PC-9 (cell line): Measurements from ENCODE around the gene RPL7A. TPM values are rescaled to one million over a fixed set of nuclear protein-coding genes. Genes with fewer than 3 reads are reported as not detected.

Experiments
- BruUV-seq: library from RNA; stranded (reverse); fragments of 400-500 nt; replicated peaks from 2 replicates; lab custom pipeline; 2021; lab: Mats Ljungman, UMichigan
- CTCF ChIA-PET: fragments of 300-600 bp; sonication (Branson Sonifier 250); formaldehyde crosslinking; loops from one replicate; lab custom pipeline; 2022; ENCODE audit warnings: antibody characterized with exemption; lab: Charles Lee
- POLR2A ChIA-PET: fragments of 300-600 bp; sonication (Branson Sonifier 250); formaldehyde crosslinking; loops from one replicate; lab custom pipeline; 2022; ENCODE audit warnings: antibody characterized with exemption; ENCODE audit not compliant: unreplicated experiment; lab: Charles Lee
- DNase-seq, 2 experiments: peaks; one replicate each; pipeline versions ENCODE4 v3.0.0 to v3.0.0-alpha.2; 2015 to 2022; ENCODE audit warnings: mixed read lengths in 1 of 2
- H2AFZ ChIP-seq: fragments of 200-600 bp; sonication (generic); 2 replicates; pipeline ENCODE4 v1.8.1; 2017; ENCODE audit warnings: antibody characterized with exemption
- H3F3A ChIP-seq: fragments of 200-600 bp; sonication (generic); 2 replicates; pipeline ENCODE4 v1.8.1; 2017; ENCODE audit warnings: antibody characterized with exemption, mild to moderate bottlenecking, low read depth; ENCODE audit not compliant: insufficient read depth
- H3K27ac ChIP-seq: fragments of 200-600 bp; sonication (generic); 2 replicates; pipeline ENCODE4 v1.6.1; 2016; ENCODE audit warnings: mixed run types
- H3K27me3 ChIP-seq: fragments of 200-600 bp; sonication (generic); 2 replicates; pipeline ENCODE4 v1.6.1; 2016; ENCODE audit warnings: low read depth, mixed run types; ENCODE audit not compliant: insufficient read depth
- H3K36me3 ChIP-seq: fragments of 200-600 bp; sonication (generic); 2 replicates; pipeline ENCODE4 v1.6.1; 2016; ENCODE audit warnings: low read depth, mixed run types
- H3K4me1 ChIP-seq: fragments of 200-600 bp; sonication (generic); replicated peaks from 2 replicates; pipeline ENCODE4 v1.6.1; 2016; ENCODE audit warnings: mixed run types; ENCODE audit not compliant: insufficient read depth
- H3K4me2 ChIP-seq: fragments of 200-600 bp; sonication (generic); 2 replicates; pipeline ENCODE4 v1.6.1; 2017; ENCODE audit warnings: mixed run types
- H3K4me3 ChIP-seq: fragments of 200-600 bp; sonication (generic); 2 replicates; pipeline ENCODE4 v1.6.1; 2016; ENCODE audit warnings: mixed run types
- H3K79me2 ChIP-seq: fragments of 200-600 bp; sonication (generic); 2 replicates; pipeline ENCODE4 v1.6.1; 2017; ENCODE audit warnings: low read depth, mixed run types
- H3K9me2 ChIP-seq: fragments of 200-600 bp; sonication (generic); 2 replicates; pipeline ENCODE4 v1.8.1; 2017; ENCODE audit warnings: mild to moderate bottlenecking; ENCODE audit not compliant: insufficient read depth
- H3K9me3 ChIP-seq: fragments of 200-600 bp; sonication (generic); 2 replicates; pipeline ENCODE4 v1.8.1; 2016; ENCODE audit warnings: low read depth; ENCODE audit not compliant: insufficient read depth
- H4K20me1 ChIP-seq: fragments of 200-600 bp; sonication (generic); 2 replicates; pipeline ENCODE4 v1.8.1; 2017; ENCODE audit not compliant: insufficient read depth
- EZH2 ChIP-seq: fragments of 200-600 bp; sonication (generic); IDR thresholded peaks from 2 replicates; pipeline ENCODE4 v1.8.0; 2017; ENCODE audit warnings: antibody characterized with exemption, low read depth
- intact Hi-C: fragments of 100-400 bp; cut with micrococcal nuclease; formaldehyde crosslinking; loops from one replicate; pipeline ENCODE4 v1.10.0; 2022; ENCODE audit not compliant: unreplicated experiment
- total RNA-seq: library from RNA; stranded (reverse); gene quantifications from 2 replicates; pipeline ENCODE4 v1.2.3, GENCODE V29; 2021
- TF ChIP-seq, protein P1 (sequence below): fragments of 200-600 bp; sonication (generic); conservative IDR thresholded peaks from 2 replicates; pipeline ENCODE4 v1.6.1; 2017; ENCODE audit warnings: mixed run types, antibody characterized with exemption, mild to moderate bottlenecking, moderate library complexity

The RPL7A gene
- total RNA-seq, 1 experiment from 2014 or later: 2,381 TPM

DNA sequence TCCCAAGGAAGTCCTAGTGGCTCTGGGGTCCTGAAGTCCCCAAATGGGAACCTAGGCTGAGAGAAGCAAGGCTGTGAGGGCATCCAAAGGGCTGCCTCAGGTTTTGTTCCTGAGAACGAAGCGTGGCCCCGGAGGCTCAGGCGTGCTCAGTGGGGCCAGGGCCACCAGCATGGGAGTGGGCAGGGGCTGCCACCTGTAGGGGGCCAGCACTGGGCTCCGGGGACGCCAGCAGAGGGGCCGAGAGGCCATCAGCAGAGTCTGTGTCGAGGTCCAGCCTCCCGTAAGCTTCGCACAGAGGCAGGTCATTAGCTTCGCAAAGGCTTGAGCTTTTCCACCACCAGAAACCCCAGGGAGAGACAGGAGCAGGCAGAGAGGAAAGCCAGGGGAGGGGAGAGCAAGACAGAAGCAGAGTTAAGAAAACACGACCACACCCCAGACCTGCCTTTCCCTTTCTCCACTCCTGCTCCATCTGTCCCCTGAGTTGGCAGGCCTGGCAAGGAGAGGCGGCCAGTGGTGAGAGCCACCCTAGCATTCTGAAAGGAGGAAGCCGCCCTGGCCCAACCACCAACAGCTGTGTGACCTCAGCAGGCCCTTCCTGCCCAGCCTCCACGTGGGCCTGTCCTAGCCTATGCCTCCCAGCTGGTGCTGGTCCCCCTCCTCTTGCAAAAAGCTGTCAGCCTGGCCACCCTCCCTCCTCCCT lies 6.5 kb upstream of the RPL7A start:
- Histone ChIP-seq H3K4me2 (no peak overlapping the region), H3K4me3 (no peak overlapping the region), H2AFZ (no peak overlapping the region), H3K4me1 (peaks cover 4% of the 10 kb centered on the region; the same call in 1 of the 2 replicates), H3K79me2 (peaks cover 16% of the 10 kb centered on the region), H3K27me3 (no peaks in the 10 kb centered on the region), H3K36me3 (no peaks in the 10 kb centered on the region; the same call in 1 of the 2 replicates), H3K9me2 (no peaks in the 10 kb centered on the region), H3K27ac (no peak overlapping the region), H4K20me1 (peaks cover 8% of the 10 kb centered on the region), H3K9me3 (no peaks in the 10 kb centered on the region), H3F3A (peaks cover 6% of the 10 kb centered on the region; the same call in 1 of the 2 replicates)
- no TSS peak for BruUV-seq
- ChIA-PET POLR2A (interaction anchor here (0.5 kb wide), 1 partner anchor 118 kb away, joined by 3 read pairs; no protein-coding TSS in a partner anchor), CTCF (no interaction called here)
- TF ChIP-seq, protein P1, sequence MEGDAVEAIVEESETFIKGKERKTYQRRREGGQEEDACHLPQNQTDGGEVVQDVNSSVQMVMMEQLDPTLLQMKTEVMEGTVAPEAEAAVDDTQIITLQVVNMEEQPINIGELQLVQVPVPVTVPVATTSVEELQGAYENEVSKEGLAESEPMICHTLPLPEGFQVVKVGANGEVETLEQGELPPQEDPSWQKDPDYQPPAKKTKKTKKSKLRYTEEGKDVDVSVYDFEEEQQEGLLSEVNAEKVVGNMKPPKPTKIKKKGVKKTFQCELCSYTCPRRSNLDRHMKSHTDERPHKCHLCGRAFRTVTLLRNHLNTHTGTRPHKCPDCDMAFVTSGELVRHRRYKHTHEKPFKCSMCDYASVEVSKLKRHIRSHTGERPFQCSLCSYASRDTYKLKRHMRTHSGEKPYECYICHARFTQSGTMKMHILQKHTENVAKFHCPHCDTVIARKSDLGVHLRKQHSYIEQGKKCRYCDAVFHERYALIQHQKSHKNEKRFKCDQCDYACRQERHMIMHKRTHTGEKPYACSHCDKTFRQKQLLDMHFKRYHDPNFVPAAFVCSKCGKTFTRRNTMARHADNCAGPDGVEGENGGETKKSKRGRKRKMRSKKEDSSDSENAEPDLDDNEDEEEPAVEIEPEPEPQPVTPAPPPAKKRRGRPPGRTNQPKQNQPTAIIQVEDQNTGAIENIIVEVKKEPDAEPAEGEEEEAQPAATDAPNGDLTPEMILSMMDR: no peak
- TF ChIP-seq EZH2: no peak
- intact Hi-C loops: no loop called here
- DNase-seq: no peak

DNA sequence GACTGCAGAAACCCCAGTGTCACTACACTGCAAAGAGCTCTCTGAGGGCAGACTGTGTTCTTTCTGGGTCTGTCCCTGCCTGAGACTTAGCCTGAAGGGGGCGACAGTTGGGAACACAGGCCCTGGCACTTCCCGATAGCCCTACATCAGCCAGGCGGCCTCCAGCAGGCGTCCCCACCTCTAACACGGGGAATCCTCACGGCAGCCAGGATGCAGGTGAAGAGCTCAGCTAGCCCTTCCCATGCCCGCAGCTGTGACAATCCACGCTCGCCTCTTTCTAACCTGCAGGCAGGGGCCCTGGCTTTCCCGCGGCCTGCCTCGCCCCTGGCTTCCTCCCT lies 6.0 kb upstream of the RPL7A start:
- ChIA-PET POLR2A (no interaction called here), CTCF (no interaction called here)
- Histone ChIP-seq H3K27me3 (no peaks in the 10 kb centered on the region), H3K4me2 (no peak overlapping the region), H3K4me1 (peaks cover 6% of the 10 kb centered on the region; the same call in 1 of the 2 replicates), H3K79me2 (peaks cover 21% of the 10 kb centered on the region), H3K27ac (no peak overlapping the region), H3K9me3 (no peaks in the 10 kb centered on the region), H3K9me2 (no peaks in the 10 kb centered on the region), H3F3A (peaks cover 4% of the 10 kb centered on the region; the same call in 1 of the 2 replicates), H4K20me1 (peaks cover 8% of the 10 kb centered on the region), H3K4me3 (no peak overlapping the region), H3K36me3 (no peaks in the 10 kb centered on the region; the same call in 1 of the 2 replicates), H2AFZ (no peak overlapping the region)
- BruUV-seq: no TSS peak
- no peak for DNase-seq
- TF ChIP-seq, protein P1: no peak
- TF ChIP-seq EZH2: no peak
- intact Hi-C loops: no loop called here

DNA sequence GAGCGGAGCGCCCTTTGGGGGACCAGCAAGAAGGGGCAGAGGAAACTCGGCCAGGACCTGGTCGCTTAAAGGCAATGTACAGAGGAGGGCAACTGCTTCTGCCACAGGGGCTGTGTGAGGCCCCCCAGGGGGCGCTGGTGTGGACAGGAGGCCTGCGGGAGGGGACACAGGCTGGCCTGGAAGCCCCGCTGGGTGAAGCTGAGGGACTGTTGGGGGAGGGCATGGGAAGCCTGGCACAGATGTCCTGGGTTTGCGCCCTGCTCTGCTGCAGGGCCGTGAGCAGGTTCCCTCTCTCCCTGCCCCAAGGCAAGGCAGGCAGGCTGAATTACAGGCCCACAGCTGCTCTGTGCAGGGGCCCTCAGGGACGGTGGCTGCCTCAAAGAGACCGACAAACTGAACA lies 5.4 kb upstream of the RPL7A start:
- Histone ChIP-seq H3F3A (no peaks in the 10 kb centered on the region), H2AFZ (no peak overlapping the region), H3K27ac (no peak overlapping the region), H3K36me3 (no peaks in the 10 kb centered on the region; the same call in 1 of the 2 replicates), H3K9me2 (no peaks in the 10 kb centered on the region), H3K79me2 (peaks cover 26% of the 10 kb centered on the region), H3K4me2 (no peak overlapping the region), H4K20me1 (peaks cover 8% of the 10 kb centered on the region), H3K27me3 (no peaks in the 10 kb centered on the region), H3K4me3 (no peak overlapping the region), H3K9me3 (no peaks in the 10 kb centered on the region), H3K4me1 (peaks cover 6% of the 10 kb centered on the region; the same call in 1 of the 2 replicates)
- CTCF ChIA-PET: no interaction called here
- TF ChIP-seq EZH2: no peak
- TF ChIP-seq, protein P1: no peak
- POLR2A ChIA-PET: no interaction called here
- intact Hi-C loops: no loop called here
- no peak for DNase-seq
- BruUV-seq: no TSS peak
